Transverse colon (tissue), 4 donors: ENCODE measurements around the gene ATP6V1G1.

Experiments
- CTCF ChIP-seq, 5 experiments: fragments of 200-600 bp in 3 of 5; fragments of 450-650 bp in 2 of 5; sonication (generic) in 3 of 5; IDR thresholded peaks; 1 replicate in 2 of 5; 2 replicates in 3 of 5; pipeline ENCODE4 v1.5.1; 2016 to 2017; ENCODE audit warnings: antibody characterized with exemption in 5 of 5, inconsistent platforms in 3 of 5, mild to moderate bottlenecking in 2 of 5, moderate library complexity in 1 of 5
- POLR2A ChIP-seq: fragments of 450-650 bp; IDR thresholded peaks from one replicate; pipeline ENCODE4 v1.6.1; 2016; ENCODE audit warnings: antibody characterized with exemption, mild to moderate bottlenecking, moderate library complexity
- POLR2AphosphoS5 ChIP-seq, 3 donors: sonication (generic); formaldehyde crosslinking; IDR thresholded peaks; one replicate each; pipeline ENCODE4 v1.6.1; 2016; ENCODE audit warnings: antibody characterized with exemption in 3 of 3

GRCh38 chr9:114552706-114553105, 34.9 kb upstream of the ATP6V1G1 start:
- TF ChIP-seq CTCF (IDR thresholded peaks at IDR 0.05) (no peak), POLR2A (no peak), POLR2AphosphoS5 (IDR thresholded peaks at IDR 0.05) (no peak)
